Neuronal stem cell (in vitro differentiated cells): ENCODE results near the gene ARSK. TPM values are rescaled to one million over a fixed set of nuclear protein-coding genes. Genes with fewer than 3 reads are reported as not detected.

Source experiments
- DNase-seq: peaks from one replicate; pipeline ENCODE4 v3.0.0-alpha.2; 2013; ENCODE audit warnings: low spot score
- H2AFZ ChIP-seq: one replicate; pipeline ENCODE4 v1.6.1; 2013; ENCODE audit warnings: mild to moderate bottlenecking, low read length, inconsistent platforms
- H2AK5ac ChIP-seq: 2 replicates; pipeline ENCODE4 v1.6.1; 2013; ENCODE audit warnings: low read depth, mild to moderate bottlenecking, inconsistent platforms, low read length, moderate library complexity, mixed read lengths
- H2BK120ac ChIP-seq: 2 replicates; pipeline ENCODE4 v1.6.1; 2013; ENCODE audit warnings: low read depth, mild to moderate bottlenecking, inconsistent platforms, low read length, moderate library complexity, mixed read lengths
- H2BK12ac ChIP-seq: one replicate; pipeline ENCODE4 v1.6.1; 2013; ENCODE audit warnings: low read length, inconsistent platforms
- H2BK15ac ChIP-seq: 2 replicates; pipeline ENCODE4 v1.6.1; 2013; ENCODE audit warnings: mild to moderate bottlenecking, low read length, inconsistent platforms, mixed read lengths
- H2BK5ac ChIP-seq: one replicate; pipeline ENCODE4 v1.6.1; 2013; ENCODE audit warnings: inconsistent platforms, mild to moderate bottlenecking, low read length, moderate library complexity
- H3K14ac ChIP-seq: one replicate; pipeline ENCODE4 v1.6.1; 2013; ENCODE audit warnings: low read length, inconsistent platforms
- H3K18ac ChIP-seq: 2 replicates; pipeline ENCODE4 v1.6.1; 2013; ENCODE audit warnings: low read length, inconsistent platforms
- H3K23ac ChIP-seq: 2 replicates; pipeline ENCODE4 v1.6.1; 2013; ENCODE audit warnings: low read depth, mild to moderate bottlenecking, mixed read lengths, low read length, inconsistent platforms; ENCODE audit not compliant: poor library complexity
- H3K27ac ChIP-seq: replicated peaks from 3 replicates; pipeline ENCODE4 v1.5.1; 2013; ENCODE audit warnings: low read length, inconsistent platforms
- H3K27me3 ChIP-seq, 3 experiments: 2 replicates each; pipeline ENCODE4 v1.6.1; 2013; ENCODE audit warnings: low read length in 3 of 3, mild to moderate bottlenecking in 2 of 3, inconsistent platforms in 1 of 3, low read depth in 1 of 3, mixed read lengths in 1 of 3, moderate library complexity in 1 of 3; ENCODE audit not compliant: control insufficient read depth in 3 of 3, insufficient read depth in 3 of 3
- H3K36me3 ChIP-seq, 2 donors: replicated peaks in 1 of 2; 2 replicates each; pipeline ENCODE4 v1.6.1; 2013; ENCODE audit warnings: low read length in 2 of 2; ENCODE audit not compliant: control insufficient read depth in 2 of 2, insufficient read depth in 2 of 2
- H3K4ac ChIP-seq: 2 replicates; pipeline ENCODE4 v1.6.1; 2013; ENCODE audit warnings: inconsistent platforms, mild to moderate bottlenecking, low read length, moderate library complexity
- H3K4me1 ChIP-seq, 2 donors: 1 replicate in 1 of 2; 2 replicates in 1 of 2; pipeline ENCODE4 v1.6.1; 2013; ENCODE audit warnings: low read length in 2 of 2, low read depth in 1 of 2; ENCODE audit not compliant: control insufficient read depth in 2 of 2, insufficient read depth in 1 of 2
- H3K4me2 ChIP-seq: one replicate; pipeline ENCODE4 v1.6.1; 2013; ENCODE audit warnings: mild to moderate bottlenecking, low read length, inconsistent platforms; ENCODE audit not compliant: insufficient read depth, poor library complexity, severe bottlenecking
- H3K4me3 ChIP-seq, 2 donors: 2 replicates each; pipeline ENCODE4 v1.5.1; 2013; ENCODE audit warnings: low read length in 2 of 2, mild to moderate bottlenecking in 2 of 2, inconsistent platforms in 1 of 2, moderate library complexity in 1 of 2
- H3K79me1 ChIP-seq: one replicate; pipeline ENCODE4 v1.6.1; 2013; ENCODE audit warnings: low read depth, mild to moderate bottlenecking, inconsistent platforms, low read length, moderate library complexity
- H3K9ac ChIP-seq: one replicate; pipeline ENCODE4 v1.6.1; 2013; ENCODE audit warnings: mild to moderate bottlenecking, low read depth, low read length, inconsistent platforms; ENCODE audit not compliant: poor library complexity
- H3K9me3 ChIP-seq, 2 donors: replicated peaks in 1 of 2; 2 replicates each; pipeline versions ENCODE3 to v1.6.1; 2013; ENCODE audit warnings: low read length in 2 of 2, mild to moderate bottlenecking in 2 of 2, inconsistent platforms in 1 of 2, low read depth in 1 of 2, mixed read lengths in 1 of 2, moderate library complexity in 1 of 2; ENCODE audit not compliant: control insufficient read depth in 2 of 2, insufficient read depth in 1 of 2
- H4K8ac ChIP-seq: one replicate; pipeline ENCODE4 v1.6.1; 2013; ENCODE audit warnings: low read depth, mild to moderate bottlenecking, inconsistent platforms, low read length, moderate library complexity
- H4K91ac ChIP-seq: one replicate; pipeline ENCODE4 v1.6.1; 2013; ENCODE audit warnings: low read length, low read depth, mild to moderate bottlenecking, inconsistent platforms; ENCODE audit not compliant: poor library complexity
- WGBS, 2 donors: extraction: QIAGEN DNeasy Blood & Tissue Kit; methylation state at CpG; one replicate each; pipeline ENCODE4 v1.1.7; 2013; ENCODE audit warnings: missing lambda C conversion rate in 2 of 2, mixed read lengths in 1 of 2; ENCODE audit not compliant: insufficient read length in 2 of 2, insufficient replicate concordance in 1 of 2; ENCODE audit errors: extremely low coverage in 2 of 2; 5-methylcytosine and 5-hydroxymethylcytosine counted together
- small RNA-seq: library from polyadenylated mRNA; stranded (forward); fragments of <200 nt; extraction: miRNeasy Mini kit (QIAGEN cat#:217004); gene quantifications from one replicate; pipeline ENCODE3, GENCODE V24; 2013; ENCODE audit not compliant: insufficient read depth

Gene ARSK

DNA sequence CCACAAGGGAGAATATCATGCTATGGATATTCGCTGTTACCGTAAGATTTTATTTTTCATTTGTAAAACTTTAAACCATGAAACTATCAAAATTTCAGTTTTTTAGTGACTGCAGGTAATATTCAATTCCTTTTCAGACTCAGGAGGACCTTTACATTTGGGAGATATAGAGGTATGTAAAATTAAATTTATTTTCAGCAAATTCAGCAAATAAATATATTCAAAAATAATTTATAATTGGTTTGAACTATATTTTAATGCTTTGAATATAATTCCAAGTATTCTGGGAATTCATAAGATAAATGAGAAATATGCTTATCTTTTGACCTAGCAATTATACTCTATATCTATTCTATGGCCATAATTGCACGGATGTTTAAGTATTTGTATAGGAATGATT is 99.3 kb downstream of the ARSK start:
- Histone ChIP-seq H3K4me2 (no peak overlapping the region), H3K4me1 (peaks cover 0 to 4% of the 10 kb centered on the region in 2 donors), H4K8ac (no peak overlapping the region), H3K79me1 (no peaks in the 10 kb centered on the region), H2AK5ac (no peak overlapping the region), H3K27ac (no peak overlapping the region), H2AFZ (no peak overlapping the region), H3K23ac (no peak overlapping the region), H2BK15ac (no peak overlapping the region), H3K36me3 (no peaks in the 10 kb centered on the region), H3K27me3 (no peaks in the 10 kb centered on the region), H3K18ac (no peak overlapping the region), H3K9me3 (no peaks in the 10 kb centered on the region), H3K9ac (no peak overlapping the region), H4K91ac (no peak overlapping the region), H3K14ac (no peak overlapping the region), H2BK12ac (no peak overlapping the region), H3K4me3 (no peak overlapping the region), H3K4ac (no peak overlapping the region), H2BK5ac (no peak overlapping the region), H2BK120ac (no peak overlapping the region)
- DNase-seq: no peak
- WGBS, 2 donors: no CpG with 5 or more reads among the region's 3 CpGs

Small RNA genes within 50 kb of the gene (small RNA-seq; reads per million reads assigned to genes)
- not detected for gene RNU6-308P
